ENCODE results near the gene SEPTIN10.
A peak's percentile ranks its signal among the peaks of the same experiment; 100 is the strongest.
"Not testable (repeated sequence)": the region's sequence is repeated elsewhere in the genome, so short reads cannot be mapped to it uniquely, and the experiment has no call there.

The SEPTIN10 gene

DNA sequence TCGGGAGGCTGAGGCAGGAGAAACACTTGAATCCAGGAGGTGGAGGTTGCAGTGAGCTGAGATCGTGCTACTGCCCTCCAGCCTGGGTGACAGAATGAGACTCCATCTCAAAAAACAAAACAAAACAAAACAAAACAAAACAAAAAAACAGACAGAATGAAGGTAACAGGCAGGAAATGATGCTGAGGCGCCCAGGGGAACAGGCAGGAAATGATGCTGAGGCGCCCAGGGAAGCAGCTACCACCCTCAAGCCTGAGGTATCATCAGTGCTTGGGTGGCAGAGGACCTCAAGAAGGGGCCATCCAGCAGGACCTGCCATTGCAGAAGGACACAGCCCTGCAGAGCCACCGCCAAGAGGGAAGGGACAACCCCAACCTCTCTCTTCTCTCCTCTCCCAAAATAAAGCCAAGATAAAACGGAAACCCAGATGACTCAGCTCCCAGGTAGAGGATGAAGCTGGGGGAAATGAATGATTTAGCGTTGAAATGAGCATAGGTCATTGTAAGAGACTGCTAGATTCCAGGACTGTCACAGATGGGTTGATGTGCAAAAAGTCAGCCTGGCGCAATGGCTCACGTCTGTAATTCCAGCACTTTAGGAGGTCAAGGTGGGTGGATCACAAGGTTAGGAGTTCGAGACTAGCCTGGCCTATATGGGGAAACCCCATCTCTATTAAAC is 19.7 kb upstream of the SEPTIN10 start:
- Histone ChIP-seq H3K27me3 (no peaks in the 10 kb centered on the region), H3K4me1 (no peaks in the 10 kb centered on the region; the same call in 1 of the 2 replicates), H3K9ac (no peak overlapping the region), H3K4me3 (no peak overlapping the region), H3K4me2 (peak overlapping the region; percentile 22; the same call in 1 of the 2 replicates), H3K27ac (no peak overlapping the region), H3K36me3 (no peaks in the 10 kb centered on the region), H4K20me1 (no peaks in the 10 kb centered on the region), H3K9me3 (no peaks in the 10 kb centered on the region)
- TF ChIP-seq Cebpa-rat (IDR thresholded peaks at IDR 0.05): no peak

- Histone ChIP-seq H3K27me3 (no peaks in the 10 kb centered on the region), H3K9ac (no peak overlapping the region), H3K4me2 (no peak overlapping the region), H3K27ac (no peak overlapping the region), H3K36me3 (no peaks in the 10 kb centered on the region), H3K4me3 (no peak overlapping the region), H3K4me1 (no peaks in the 10 kb centered on the region; the same call in 1 of the 2 replicates), H4K20me1 (no peaks in the 10 kb centered on the region), H3K9me3 (no peaks in the 10 kb centered on the region)
- no peak for TF ChIP-seq Cebpa-rat (IDR thresholded peaks at IDR 0.05)
These were observed 18.5 kb upstream of the SEPTIN10 start for GRCh38 chr2:109632158-109632789.

GRCh38 chr2:109631741-109632140 is 18.0 kb upstream of the SEPTIN10 start:
- TF ChIP-seq Cebpa-rat (IDR thresholded peaks at IDR 0.05): no peak
- H3K36me3 ChIP-seq: no peaks in the 10 kb centered on the region
- no peaks in the 10 kb centered on the region for H4K20me1 ChIP-seq
- H3K4me2 ChIP-seq: no peak overlapping the region
- H3K9me3 ChIP-seq: no peaks in the 10 kb centered on the region
- no peak overlapping the region for H3K4me3 ChIP-seq
- no peak overlapping the region for H3K27ac ChIP-seq
- no peaks in the 10 kb centered on the region; the same call in 1 of the 2 replicates for H3K4me1 ChIP-seq
- H3K9ac ChIP-seq: no peak overlapping the region
- no peaks in the 10 kb centered on the region for H3K27me3 ChIP-seq

DNA sequence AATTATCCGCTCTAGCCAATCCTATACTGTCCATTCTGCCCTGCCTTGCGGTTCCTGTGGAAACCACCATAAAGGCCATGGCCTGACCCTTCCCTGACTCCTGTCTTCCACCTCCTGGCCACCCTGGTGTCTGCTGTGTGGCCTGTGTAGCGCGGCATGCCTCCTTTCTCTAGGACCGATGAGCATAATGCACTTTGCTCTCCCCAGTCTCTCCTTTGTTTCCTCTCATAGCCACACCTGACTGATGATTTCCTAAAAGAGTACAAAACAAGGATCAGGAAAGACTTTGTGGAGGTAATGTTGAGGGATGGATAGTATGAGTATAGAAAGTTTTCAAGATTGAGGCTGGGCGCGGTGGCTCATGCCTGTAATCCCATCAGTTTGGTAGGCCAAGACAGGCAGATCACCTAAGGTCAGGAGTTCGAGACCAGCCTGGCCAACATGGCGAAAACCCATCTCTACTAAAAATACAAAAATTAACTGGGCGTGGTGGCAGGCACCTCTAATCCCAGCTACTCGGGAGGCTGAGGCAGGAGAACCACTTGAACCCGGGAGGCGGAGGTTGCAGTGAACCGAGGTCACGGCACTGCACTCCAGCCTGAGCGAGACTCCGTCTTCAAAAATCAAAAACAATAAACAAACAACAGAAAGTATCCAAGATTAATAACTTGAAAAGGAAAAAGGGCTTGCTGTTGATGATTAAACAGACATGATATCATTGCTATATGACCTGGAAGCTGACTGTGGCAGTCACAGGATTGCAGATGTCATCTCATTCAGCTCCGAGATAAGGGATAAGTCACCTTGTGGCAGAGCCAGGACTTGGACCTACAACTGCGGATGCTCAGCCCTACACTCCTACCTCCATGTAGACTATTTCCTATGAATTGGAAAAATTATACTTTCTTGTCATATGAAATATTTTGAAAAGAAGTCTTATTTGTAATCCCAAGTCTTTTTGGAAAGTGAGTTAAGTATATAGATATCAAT is 17.0 kb upstream of the SEPTIN10 start:
- Histone ChIP-seq H3K4me2 (no peak overlapping the region), H3K4me1 (no peaks in the 10 kb centered on the region; the same call in 1 of the 2 replicates), H3K36me3 (no peaks in the 10 kb centered on the region), H3K27ac (no peak overlapping the region), H3K4me3 (no peak overlapping the region), H3K9ac (no peak overlapping the region), H3K27me3 (no peaks in the 10 kb centered on the region), H3K9me3 (no peaks in the 10 kb centered on the region), H4K20me1 (no peaks in the 10 kb centered on the region)
- TF ChIP-seq Cebpa-rat (IDR thresholded peaks at IDR 0.05): no peak

DNA sequence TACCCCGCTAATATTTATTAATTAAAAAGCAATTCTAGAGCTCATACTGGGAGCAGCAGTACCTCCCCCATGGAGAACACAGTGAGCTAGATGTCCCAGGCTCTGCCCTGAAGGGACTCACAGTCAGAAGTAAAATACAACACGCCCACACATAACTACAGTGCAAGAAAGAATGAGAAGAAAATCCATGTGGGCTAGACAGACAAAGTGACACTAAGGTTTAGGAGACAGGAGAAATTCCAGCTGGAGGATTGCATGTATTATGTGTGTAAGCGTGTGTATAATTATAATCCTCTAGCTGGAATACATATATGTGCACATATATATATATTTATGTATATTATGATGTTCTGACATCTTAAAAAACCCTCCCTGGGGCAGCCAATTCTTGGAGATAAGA is 16.1 kb upstream of the SEPTIN10 start:
- H3K27ac ChIP-seq: no peak overlapping the region
- no peaks in the 10 kb centered on the region; the same call in 1 of the 2 replicates for H3K4me1 ChIP-seq
- no peak overlapping the region for H3K4me3 ChIP-seq
- no peaks in the 10 kb centered on the region for H3K36me3 ChIP-seq
- H3K9me3 ChIP-seq: no peaks in the 10 kb centered on the region
- H3K4me2 ChIP-seq: no peak overlapping the region
- no peak for TF ChIP-seq Cebpa-rat (IDR thresholded peaks at IDR 0.05)
- no peaks in the 10 kb centered on the region for H3K27me3 ChIP-seq
- H4K20me1 ChIP-seq: no peaks in the 10 kb centered on the region
- H3K9ac ChIP-seq: no peak overlapping the region

DNA sequence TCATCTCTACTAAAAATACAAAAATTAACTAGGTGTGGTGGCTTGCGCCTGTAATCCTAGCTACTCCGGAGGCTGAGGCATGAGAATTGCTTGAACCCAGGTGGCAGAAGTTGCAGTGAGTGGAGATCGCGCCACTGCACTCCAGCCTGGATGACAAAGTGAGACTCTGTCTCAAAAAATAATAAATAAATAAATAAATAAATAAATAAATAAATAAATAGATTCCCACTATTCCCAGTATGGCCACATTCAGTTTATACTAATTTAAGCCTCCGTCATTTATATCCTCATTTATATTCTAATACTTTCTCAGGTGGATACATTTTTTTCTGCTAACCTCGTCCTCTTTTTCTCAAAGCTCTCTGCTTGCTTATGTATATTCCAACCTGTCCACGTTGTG is 14.6 kb upstream of the SEPTIN10 start:
- H4K20me1 ChIP-seq, H3K4me1 ChIP-seq, H3K9me3 ChIP-seq, H3K27ac ChIP-seq, H3K9ac ChIP-seq, H3K4me3 ChIP-seq, H3K4me2 ChIP-seq, H3K27me3 ChIP-seq, H3K36me3 ChIP-seq: not testable (repeated sequence)

DNA sequence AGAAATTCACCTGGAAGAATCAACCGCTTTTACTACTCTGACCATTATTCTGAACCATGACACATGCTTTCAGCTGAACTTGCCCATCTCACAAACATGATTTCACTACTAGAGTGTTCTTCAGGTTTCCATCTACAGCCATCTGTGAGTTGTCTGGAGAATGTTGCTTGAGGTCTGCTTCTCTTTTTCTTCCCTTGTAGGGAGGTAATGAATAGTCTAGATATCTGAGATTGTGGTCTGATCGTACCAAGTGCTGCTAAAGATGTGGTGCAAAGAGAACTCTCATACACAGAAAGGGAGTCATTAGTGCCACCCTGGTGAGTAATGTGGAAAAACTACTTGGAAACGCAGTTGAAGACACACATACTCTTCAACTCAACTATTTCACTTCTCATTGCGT is 10.6 kb upstream of the SEPTIN10 start:
- H3K36me3 ChIP-seq: no peaks in the 10 kb centered on the region
- H3K9me3 ChIP-seq: no peaks in the 10 kb centered on the region
- no peaks in the 10 kb centered on the region for H4K20me1 ChIP-seq

GRCh38 chr2:109623923-109624322 is 10.2 kb upstream of the SEPTIN10 start:
- TF ChIP-seq Cebpa-rat (IDR thresholded peaks at IDR 0.05): no peak
- H3K27me3 ChIP-seq: no peaks in the 10 kb centered on the region
- H3K4me3 ChIP-seq: no peak overlapping the region
- H3K4me1 ChIP-seq: no peaks in the 10 kb centered on the region
- no peak overlapping the region for H3K4me2 ChIP-seq
- no peaks in the 10 kb centered on the region for H4K20me1 ChIP-seq
- H3K27ac ChIP-seq: no peak overlapping the region
- H3K9me3 ChIP-seq: no peaks in the 10 kb centered on the region
- no peak overlapping the region for H3K9ac ChIP-seq
- no peaks in the 10 kb centered on the region for H3K36me3 ChIP-seq

More for the DNA sequence above, 10.6 kb upstream of the SEPTIN10 start:
- H3K9ac ChIP-seq: no peak overlapping the region
- no peak overlapping the region for H3K27ac ChIP-seq
- TF ChIP-seq Cebpa-rat (IDR thresholded peaks at IDR 0.05): no peak
- no peak overlapping the region for H3K4me2 ChIP-seq
- H3K4me1 ChIP-seq: no peaks in the 10 kb centered on the region
- no peaks in the 10 kb centered on the region for H3K27me3 ChIP-seq
- H3K4me3 ChIP-seq: no peak overlapping the region

GRCh38 chr2:109623297-109623696 is 9.5 kb upstream of the SEPTIN10 start:
- H4K20me1 ChIP-seq: no peaks in the 10 kb centered on the region
- no peak overlapping the region for H3K9ac ChIP-seq
- H3K27me3 ChIP-seq: no peaks in the 10 kb centered on the region
- H3K4me3 ChIP-seq: no peak overlapping the region
- H3K4me1 ChIP-seq: no peaks in the 10 kb centered on the region
- no peaks in the 10 kb centered on the region for H3K9me3 ChIP-seq
- H3K4me2 ChIP-seq: no peak overlapping the region
- TF ChIP-seq Cebpa-rat (IDR thresholded peaks at IDR 0.05): no peak
- H3K27ac ChIP-seq: no peak overlapping the region
- no peaks in the 10 kb centered on the region for H3K36me3 ChIP-seq

All from BLaER1 (cell line).